ENCODE measurements around the gene CD1C.
"Not testable (repeated sequence)": the region's sequence is repeated elsewhere in the genome, so short reads cannot be mapped to it uniquely, and the experiment has no call there.

The CD1C gene

DNA sequence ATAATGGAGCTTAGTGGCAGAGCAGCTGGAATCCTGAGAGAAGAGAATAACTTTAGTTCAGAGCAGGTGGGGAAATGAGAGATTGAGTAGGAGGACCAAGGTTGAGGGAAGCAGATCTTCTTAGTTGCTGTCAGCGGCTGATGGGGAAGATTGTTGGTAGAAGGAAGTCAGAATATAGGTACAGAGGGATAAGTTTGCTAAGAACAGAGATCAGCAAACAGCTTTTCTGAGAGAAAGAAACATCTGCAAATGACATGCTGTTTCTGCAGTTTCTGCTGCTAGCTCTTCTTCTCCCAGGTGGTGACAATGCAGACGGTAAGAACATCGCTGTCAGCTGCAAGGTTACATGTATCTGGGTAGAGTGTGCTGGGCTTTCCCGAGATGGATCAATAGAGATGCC lies at the start of gene CD1C:
CD1C (plus strand) TSS at position 113 of the 400 bp plus-strand sequence; CDS start at position 255, 142 bp downstream.
- DNase-seq (ENCODE audit: low read depth in 2 of 2): no peak

GRCh38 chr1:158246650-158247049 lies 43.1 kb upstream of the CD1C start:
- no peak for DNase-seq (ENCODE audit: low read depth in 2 of 2)

DNA sequence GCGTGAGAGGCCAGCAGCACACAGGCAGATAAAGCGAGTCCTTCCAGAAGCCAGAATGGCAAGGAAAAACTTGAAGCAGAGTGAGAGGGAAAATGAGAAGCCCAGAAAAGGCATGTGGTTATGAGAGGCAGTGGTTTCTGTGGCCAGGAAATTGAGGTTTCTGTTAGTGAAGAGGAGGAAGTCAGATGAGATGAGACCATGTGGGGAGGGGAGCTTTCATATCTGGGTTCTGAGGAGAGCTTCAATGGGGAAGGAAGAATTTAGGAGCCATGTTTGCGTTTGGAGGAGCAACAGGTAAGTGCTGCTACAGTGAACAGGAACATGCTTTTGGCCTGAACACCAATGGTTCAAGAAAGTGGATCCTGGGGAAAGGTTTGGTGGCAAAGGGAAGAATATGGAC lies 41.6 kb upstream of the CD1C start:
- DNase-seq (ENCODE audit: low read depth in 2 of 2): no peak

GRCh38 chr1:158248771-158249170 lies 41.0 kb upstream of the CD1C start:
- no peak for DNase-seq (ENCODE audit: low read depth in 2 of 2)

DNA sequence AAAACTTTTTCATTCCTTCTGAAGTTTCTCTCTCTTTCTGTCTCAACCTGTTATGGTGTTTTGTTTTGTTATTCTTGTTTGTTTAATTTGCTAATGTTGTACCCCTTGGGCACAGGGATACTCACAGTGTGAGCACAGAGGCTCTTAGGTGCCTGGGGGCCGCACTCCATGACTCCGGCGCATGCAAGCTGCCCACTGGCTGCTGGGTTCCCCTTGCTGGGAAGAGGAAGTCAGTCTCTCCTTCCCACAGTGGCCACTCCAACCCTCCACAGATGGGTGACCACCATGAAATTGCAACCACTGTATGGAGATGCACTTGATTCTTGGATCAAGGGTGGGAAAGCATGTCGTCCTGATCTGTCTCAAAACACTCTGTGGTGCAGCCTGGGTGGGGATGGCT lies 40.1 kb upstream of the CD1C start:
- DNase-seq (ENCODE audit: low read depth in 2 of 2): no peak

- DNase-seq (ENCODE audit: low read depth in 2 of 2): no peak
These were observed 38.6 kb upstream of the CD1C start for GRCh38 chr1:158251163-158251562.

DNA sequence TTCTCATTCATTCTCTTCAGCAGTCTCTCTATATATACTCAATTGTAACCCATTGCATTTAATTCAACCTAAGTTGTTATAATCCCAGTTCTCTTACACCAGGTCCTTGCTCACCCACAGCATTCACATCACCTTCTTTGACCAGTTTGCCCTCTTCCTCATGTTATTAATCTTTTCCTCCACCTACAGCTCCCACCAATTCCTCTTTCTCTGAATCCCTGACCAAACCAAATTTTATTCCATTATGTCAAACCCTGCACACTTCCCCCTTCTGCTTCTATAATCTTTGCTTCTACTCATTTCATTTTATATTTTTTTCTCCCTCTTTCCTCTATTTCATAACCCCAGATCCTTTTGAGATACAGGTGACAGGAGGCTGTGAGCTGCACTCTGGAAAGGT lies 34.1 kb upstream of the CD1C start:
- DNase-seq (ENCODE audit: low read depth in 2 of 2): no peak

DNA sequence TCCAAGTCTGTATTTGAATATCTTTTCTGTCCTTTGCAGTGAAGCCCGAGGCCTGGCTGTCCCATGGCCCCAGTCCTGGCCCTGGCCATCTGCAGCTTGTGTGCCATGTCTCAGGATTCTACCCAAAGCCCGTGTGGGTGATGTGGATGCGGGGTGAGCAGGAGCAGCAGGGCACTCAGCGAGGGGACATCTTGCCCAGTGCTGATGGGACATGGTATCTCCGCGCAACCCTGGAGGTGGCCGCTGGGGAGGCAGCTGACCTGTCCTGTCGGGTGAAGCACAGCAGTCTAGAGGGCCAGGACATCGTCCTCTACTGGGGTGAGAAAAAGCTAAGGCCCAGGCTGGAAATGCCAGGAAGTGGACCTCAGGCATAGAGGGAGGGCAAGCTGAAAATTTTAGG lies 33.0 kb upstream of the CD1C start:
- not testable (repeated sequence) for DNase-seq (ENCODE audit: low read depth in 2 of 2)

DNA sequence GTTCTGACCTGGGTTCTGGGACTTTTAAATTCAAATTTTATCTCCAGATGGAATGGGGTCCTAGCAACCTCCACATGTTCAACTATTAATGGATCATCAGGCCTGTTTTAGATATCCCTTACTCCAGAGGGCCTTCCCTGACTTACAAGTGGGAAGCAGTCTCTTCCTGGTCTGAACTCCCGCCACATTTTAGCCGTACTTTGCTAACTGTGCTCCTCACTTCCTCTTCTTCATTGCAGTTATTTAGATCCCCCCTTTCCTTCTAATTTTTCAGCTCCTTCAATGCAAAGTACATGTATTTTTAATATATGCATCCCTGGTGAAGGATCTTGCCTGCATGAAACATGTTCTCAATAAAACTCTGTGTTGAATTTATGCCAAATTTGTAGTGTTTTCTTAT lies 31.8 kb upstream of the CD1C start:
- DNase-seq (ENCODE audit: low read depth in 2 of 2): no peak

GRCh38 chr1:158259117-158259516 lies 30.6 kb upstream of the CD1C start:
- no peak for DNase-seq (ENCODE audit: low read depth in 2 of 2)

DNA sequence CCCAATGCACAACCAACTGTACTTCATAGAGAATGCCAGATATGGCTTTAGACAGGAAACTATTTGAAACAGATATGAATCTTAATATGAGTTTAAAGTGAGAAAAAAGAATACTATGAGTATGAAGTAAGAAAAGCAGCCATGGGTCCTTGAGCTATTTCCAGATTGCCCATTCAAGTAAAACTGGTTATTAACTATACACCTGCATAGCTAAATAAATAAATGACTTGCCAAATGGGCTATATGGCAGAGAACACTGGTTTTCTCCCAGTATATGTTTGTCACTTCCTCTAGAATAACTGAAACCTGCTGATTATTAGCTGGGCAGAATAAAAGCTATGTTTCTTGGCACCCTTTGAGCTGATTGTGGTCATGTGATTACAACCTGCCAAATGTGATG lies 17.0 kb upstream of the CD1C start:
- DNase-seq (ENCODE audit: low read depth in 2 of 2): no peak

- DNase-seq (ENCODE audit: low read depth in 2 of 2): no peak
These were observed 14.9 kb upstream of the CD1C start for GRCh38 chr1:158274797-158275196.

DNA sequence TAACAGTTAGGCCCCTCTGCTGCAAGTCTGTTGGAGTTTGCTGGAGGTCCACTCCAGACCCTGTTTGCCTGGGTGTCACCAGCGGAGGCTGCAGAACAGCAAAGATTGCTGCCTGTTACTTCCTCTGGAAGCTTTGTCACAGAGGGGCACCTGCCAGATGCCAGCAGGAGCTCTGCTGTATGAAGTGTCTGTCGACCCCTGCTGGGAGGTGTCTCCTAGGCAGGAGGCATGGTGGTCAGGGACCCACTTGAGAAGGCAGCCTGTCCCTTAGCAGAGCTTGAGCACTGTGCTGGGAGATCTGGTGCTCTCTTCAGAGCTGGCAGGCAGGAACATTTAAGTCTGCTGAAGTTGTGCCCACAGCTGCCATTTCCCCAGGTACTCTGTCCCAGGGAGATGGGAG lies 7.3 kb upstream of the CD1C start:
- not testable (repeated sequence) for DNase-seq (ENCODE audit: low read depth in 2 of 2)

DNA sequence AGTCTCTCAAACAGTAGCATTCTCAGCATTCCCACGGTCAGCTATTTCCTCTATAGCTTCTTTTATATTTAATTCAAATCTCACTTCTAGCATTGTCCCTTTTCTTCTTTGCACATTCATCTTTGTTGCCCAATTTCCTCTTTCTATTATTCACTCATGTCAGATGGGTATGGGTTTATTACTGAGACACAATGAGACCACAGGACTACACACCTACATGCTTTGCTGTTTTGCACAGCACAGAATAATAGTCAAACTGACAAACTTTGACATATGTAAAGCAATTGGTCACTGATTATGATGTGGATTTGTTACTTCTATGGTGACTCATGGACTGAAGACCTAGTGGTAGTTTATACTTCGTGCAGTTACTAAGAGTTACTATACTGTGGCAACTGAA lies 5.8 kb upstream of the CD1C start:
- DNase-seq (ENCODE audit: low read depth in 2 of 2): no peak

GRCh38 chr1:158285756-158286241 lies 3.9 kb upstream of the CD1C start:
- peak in 1 of 2 donors; percentile 11 for DNase-seq (ENCODE audit: low read depth in 2 of 2)

DNA sequence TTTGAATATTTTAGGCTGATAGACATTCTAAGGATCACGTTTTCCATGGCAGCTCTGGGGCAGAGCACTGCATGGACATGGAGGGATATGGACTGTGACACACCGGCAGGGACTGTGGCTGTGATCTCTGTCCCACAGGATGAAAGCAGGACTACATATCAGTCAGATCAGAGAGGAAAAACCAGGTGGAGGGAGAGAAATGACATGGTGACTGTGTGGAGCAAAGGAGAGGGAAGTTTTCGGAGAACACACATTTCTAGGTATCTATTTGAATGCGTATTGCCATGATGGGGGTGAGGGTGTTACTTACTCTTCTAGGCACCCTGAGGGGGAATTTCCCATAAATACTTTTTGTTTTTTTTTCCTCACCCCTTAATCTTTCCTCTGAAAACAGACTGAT lies 3.2 kb upstream of the CD1C start:
- no peak for DNase-seq (ENCODE audit: low read depth in 2 of 2)

GRCh38 chr1:158286941-158287346 lies 2.8 kb upstream of the CD1C start:
- DNase-seq (ENCODE audit: low read depth in 2 of 2): no peak

GRCh38 chr1:158290321-158290844 lies 660 bp downstream of the CD1C start:
- no peak for DNase-seq (ENCODE audit: low read depth in 2 of 2)

DNA sequence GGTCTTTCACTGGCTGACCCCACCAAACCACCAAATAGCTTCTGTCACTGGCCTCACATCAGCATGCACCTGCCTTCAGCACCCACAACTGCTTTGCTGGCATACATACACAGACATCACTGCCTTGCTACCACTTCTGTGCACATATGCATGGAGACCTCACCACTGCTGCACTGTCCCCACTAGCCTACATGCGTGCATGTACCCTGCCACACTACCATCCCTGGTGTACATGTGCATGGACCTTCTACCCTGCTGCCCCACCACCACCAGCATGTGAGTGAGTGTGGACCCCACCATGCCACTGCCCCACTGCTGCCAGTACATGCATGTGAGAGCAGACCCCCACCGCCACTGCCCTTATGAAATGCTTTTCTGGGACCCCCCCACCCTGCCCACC lies 6.1 kb downstream of the CD1C start:
- no peak for DNase-seq (ENCODE audit: low read depth in 2 of 2)

DNA sequence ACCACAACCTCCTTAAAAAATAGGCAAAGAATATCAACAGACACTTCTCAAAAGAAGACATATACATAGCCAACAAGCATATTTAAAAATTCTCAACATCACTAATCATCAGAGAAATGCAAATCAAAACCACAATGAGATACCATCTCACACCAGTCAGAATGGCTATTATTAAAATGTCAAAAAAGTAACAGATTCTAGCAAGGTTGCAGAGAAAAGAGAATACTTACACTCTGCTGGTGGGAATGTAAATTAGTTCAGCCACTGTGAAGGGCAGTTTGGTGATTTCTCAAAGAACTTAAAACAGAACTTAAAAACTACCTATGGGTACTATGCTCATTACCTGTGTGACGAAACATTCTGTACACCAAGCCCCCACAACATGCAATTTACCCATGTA lies 20.9 kb downstream of the CD1C start:
- DNase-seq (ENCODE audit: low read depth in 2 of 2): no peak

DNA sequence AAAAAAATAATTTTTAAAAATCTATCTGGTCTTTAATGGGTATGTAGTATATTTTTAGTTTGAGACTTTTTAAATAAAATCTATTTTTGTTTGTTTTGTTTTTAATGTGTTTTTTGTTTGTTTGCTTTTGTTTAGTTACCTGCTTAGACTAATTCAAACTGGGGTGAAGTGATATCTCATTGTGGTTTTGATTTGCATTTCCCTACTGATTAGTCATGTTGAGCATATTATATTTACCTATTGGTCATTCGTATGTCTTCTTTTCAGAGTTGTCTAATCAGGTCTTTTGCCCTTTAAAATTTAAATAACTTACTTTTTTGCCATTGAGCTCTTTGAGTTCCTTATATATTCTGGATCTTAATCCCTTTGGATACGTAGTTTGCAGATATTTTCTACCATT lies 21.3 kb downstream of the CD1C start:
- DNase-seq (ENCODE audit: low read depth in 2 of 2): no peak

GRCh38 chr1:158323866-158324265 lies 34.1 kb downstream of the CD1C start:
- no peak for DNase-seq (ENCODE audit: low read depth in 2 of 2)

- DNase-seq (ENCODE audit: low read depth in 2 of 2): no peak
These were observed 34.7 kb downstream of the CD1C start for GRCh38 chr1:158324395-158324794.

GRCh38 chr1:158327481-158327880 lies 37.8 kb downstream of the CD1C start:
- no peak for DNase-seq (ENCODE audit: low read depth in 2 of 2)

Measured in stimulated activated CD8-positive, alpha-beta memory T cell treated with anti-CD3 and anti-CD28 coated beads, Interleukin-15, amount 100 ng/mL, for 48 hours (primary cell).